ENCODE results near the gene SCIN.

GRCh38 chr7:12642508-12642907 is 72.0 kb downstream of the SCIN start:
- TF ChIP-seq USF1 (IDR thresholded peaks at IDR 0.05): no peak
- TF ChIP-seq CEBPB (IDR thresholded peaks at IDR 0.05): no peak
- no peak for TF ChIP-seq FOXM1 (IDR thresholded peaks at IDR 0.05; ENCODE audit: borderline replicate concordance, low read depth)
- TF ChIP-seq MAX (IDR thresholded peaks at IDR 0.05): no peak
- TF ChIP-seq REST (IDR thresholded peaks at IDR 0.05; ENCODE audit: low read depth): no peak

Measured in Ishikawa (cell line).